ENCODE measurements around the gene HENMT1.
A peak's percentile ranks its signal among the peaks of the same experiment; 100 is the strongest.
"Not testable (repeated sequence)": the region's sequence is repeated elsewhere in the genome, so short reads cannot be mapped to it uniquely, and the experiment has no call there.

Gene HENMT1

GRCh38 chr1:108661030-108661609 is at the start of gene HENMT1:
Gene HENMT1, minus strand, starts transcription at chr1:108661093. Its CDS starts 1,209 bp downstream, at chr1:108659884.
- Mint-ChIP-seq H3K27ac (ENCODE audit: low read depth) (peak within 1 kb of the TSS; percentile 93), H3K36me3 (ENCODE audit: insufficient read depth) (peaks cover 20% of the 10 kb centered on the region), H3K4me3 (peak within 1 kb of the TSS; percentile 78), H3K27me3 (no peaks in the 10 kb centered on the region), H3K9me3 (no peaks in the 10 kb centered on the region), H3K4me1 (peaks cover 42% of the 10 kb centered on the region)
- ATAC-seq (replicated peaks; ENCODE audit: extremely low read depth, poor library complexity, severe bottlenecking), result peak; percentile 84
- DNase-seq (ENCODE audit: low spot score in 2 of 2), result peak; percentile 72 to 82

GRCh38 chr1:108708691-108709660 is 48.1 kb upstream of the HENMT1 start:
- Mint-ChIP-seq H3K4me3 (no peak overlapping the region), H3K36me3 (ENCODE audit: insufficient read depth) (peaks cover 8% of the 10 kb centered on the region), H3K27me3 (no peaks in the 10 kb centered on the region), H3K9me3 (no peaks in the 10 kb centered on the region), H3K4me1 (peaks cover 27% of the 10 kb centered on the region), H3K27ac (ENCODE audit: low read depth) (peak overlapping the region; percentile 41)
- peak; percentile 77 for ATAC-seq (replicated peaks; ENCODE audit: extremely low read depth, poor library complexity, severe bottlenecking)
- peak; percentile 43 to 59 for DNase-seq (ENCODE audit: low spot score in 2 of 2)

- H3K27me3 Mint-ChIP-seq, result no peaks in the 10 kb centered on the region
- H3K4me3 Mint-ChIP-seq, result no peak overlapping the region
- H3K9me3 Mint-ChIP-seq, result no peaks in the 10 kb centered on the region
- ATAC-seq (replicated peaks; ENCODE audit: extremely low read depth, poor library complexity, severe bottlenecking) (no peak), DNase-seq (ENCODE audit: low spot score in 2 of 2) (no peak)
- H3K27ac Mint-ChIP-seq (ENCODE audit: low read depth), result peak overlapping the region; percentile 92
- peaks cover 28% of the 10 kb centered on the region for H3K4me1 Mint-ChIP-seq
- H3K36me3 Mint-ChIP-seq (ENCODE audit: insufficient read depth), result peaks cover 20% of the 10 kb centered on the region
These were observed 45.8 kb upstream of the HENMT1 start for GRCh38 chr1:108706643-108707042.

DNA sequence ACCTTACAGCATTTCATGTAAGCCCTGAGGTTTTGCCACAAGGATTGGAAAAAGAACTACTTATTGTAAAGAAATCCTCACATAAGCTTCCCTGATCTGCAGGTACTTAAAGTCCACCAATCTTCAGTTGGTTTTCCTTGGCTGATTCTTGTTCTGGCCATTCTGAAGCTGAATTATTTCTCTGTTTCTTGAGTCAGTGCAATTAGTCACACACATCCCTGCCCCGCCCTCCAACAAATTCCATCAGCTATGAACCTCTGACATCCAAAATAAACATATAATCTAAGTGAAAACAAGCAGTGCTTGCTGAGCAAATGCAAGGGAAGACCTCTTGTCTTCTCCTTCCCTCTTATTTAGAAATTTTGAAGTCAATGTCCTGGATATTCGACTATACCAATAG is 43.6 kb upstream of the HENMT1 start:
- no peaks in the 10 kb centered on the region for H3K27me3 Mint-ChIP-seq
- H3K4me3 Mint-ChIP-seq, result no peak overlapping the region

DNA sequence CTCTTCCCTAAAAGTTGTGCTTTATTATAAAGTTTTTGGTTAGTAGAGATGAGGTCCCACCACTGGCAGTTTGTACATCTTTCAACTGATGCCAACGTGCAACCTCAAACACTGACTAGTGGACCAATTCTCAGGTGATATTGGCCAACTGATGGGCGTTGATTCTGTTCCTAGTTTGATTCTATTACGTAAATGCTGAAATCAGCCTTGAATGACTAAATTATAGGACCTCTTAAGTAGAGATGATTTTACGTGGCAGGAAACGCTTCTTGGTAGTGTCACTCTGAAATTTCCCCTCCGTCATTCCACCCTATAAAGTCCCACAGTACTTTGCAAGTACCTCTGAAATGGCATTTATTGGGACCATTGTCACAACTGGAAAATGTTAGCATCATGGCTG is 43.0 kb upstream of the HENMT1 start:
- H3K36me3 Mint-ChIP-seq (ENCODE audit: insufficient read depth), result peaks cover 39% of the 10 kb centered on the region
- H3K4me1 Mint-ChIP-seq, result peaks cover 36% of the 10 kb centered on the region
- H3K9me3 Mint-ChIP-seq, result no peaks in the 10 kb centered on the region
- no peaks in the 10 kb centered on the region for H3K27me3 Mint-ChIP-seq
- ATAC-seq (replicated peaks; ENCODE audit: extremely low read depth, poor library complexity, severe bottlenecking) (peak; percentile 81), DNase-seq (ENCODE audit: low spot score in 2 of 2) (no peak)
- peak overlapping the region; percentile 66 for H3K4me3 Mint-ChIP-seq
- H3K27ac Mint-ChIP-seq (ENCODE audit: low read depth), result peak overlapping the region; percentile 87

More for the DNA sequence above, 43.6 kb upstream of the HENMT1 start:
- ATAC-seq (replicated peaks; ENCODE audit: extremely low read depth, poor library complexity, severe bottlenecking) (no peak), DNase-seq (ENCODE audit: low spot score in 2 of 2) (no peak)
- Mint-ChIP-seq H3K27ac (ENCODE audit: low read depth) (peak overlapping the region; percentile 87), H3K4me1 (peaks cover 34% of the 10 kb centered on the region), H3K36me3 (ENCODE audit: insufficient read depth) (peaks cover 33% of the 10 kb centered on the region), H3K9me3 (no peaks in the 10 kb centered on the region)

GRCh38 chr1:108702109-108702508 is 41.2 kb upstream of the HENMT1 start:
- peaks cover 57% of the 10 kb centered on the region for H3K36me3 Mint-ChIP-seq (ENCODE audit: insufficient read depth)

GRCh38 chr1:108701176-108701849 is 40.4 kb upstream of the HENMT1 start:
- Mint-ChIP-seq H3K27ac (ENCODE audit: low read depth) (no peak overlapping the region), H3K27me3 (no peaks in the 10 kb centered on the region), H3K4me1 (peaks cover 40% of the 10 kb centered on the region), H3K4me3 (no peak overlapping the region), H3K36me3 (ENCODE audit: insufficient read depth) (peaks cover 65% of the 10 kb centered on the region), H3K9me3 (no peaks in the 10 kb centered on the region)
- ATAC-seq (replicated peaks; ENCODE audit: extremely low read depth, poor library complexity, severe bottlenecking) (no peak), DNase-seq (ENCODE audit: low spot score in 2 of 2) (no peak)

More at GRCh38 chr1:108702109-108702508, 41.2 kb upstream of the HENMT1 start:
- DNase-seq (ENCODE audit: low spot score in 2 of 2); ATAC-seq (replicated peaks; ENCODE audit: extremely low read depth, poor library complexity, severe bottlenecking); H3K9me3 Mint-ChIP-seq; H3K4me3 Mint-ChIP-seq; H3K27me3 Mint-ChIP-seq; H3K27ac Mint-ChIP-seq (ENCODE audit: low read depth): not testable (repeated sequence)
- peaks cover 40% of the 10 kb centered on the region for H3K4me1 Mint-ChIP-seq

DNA sequence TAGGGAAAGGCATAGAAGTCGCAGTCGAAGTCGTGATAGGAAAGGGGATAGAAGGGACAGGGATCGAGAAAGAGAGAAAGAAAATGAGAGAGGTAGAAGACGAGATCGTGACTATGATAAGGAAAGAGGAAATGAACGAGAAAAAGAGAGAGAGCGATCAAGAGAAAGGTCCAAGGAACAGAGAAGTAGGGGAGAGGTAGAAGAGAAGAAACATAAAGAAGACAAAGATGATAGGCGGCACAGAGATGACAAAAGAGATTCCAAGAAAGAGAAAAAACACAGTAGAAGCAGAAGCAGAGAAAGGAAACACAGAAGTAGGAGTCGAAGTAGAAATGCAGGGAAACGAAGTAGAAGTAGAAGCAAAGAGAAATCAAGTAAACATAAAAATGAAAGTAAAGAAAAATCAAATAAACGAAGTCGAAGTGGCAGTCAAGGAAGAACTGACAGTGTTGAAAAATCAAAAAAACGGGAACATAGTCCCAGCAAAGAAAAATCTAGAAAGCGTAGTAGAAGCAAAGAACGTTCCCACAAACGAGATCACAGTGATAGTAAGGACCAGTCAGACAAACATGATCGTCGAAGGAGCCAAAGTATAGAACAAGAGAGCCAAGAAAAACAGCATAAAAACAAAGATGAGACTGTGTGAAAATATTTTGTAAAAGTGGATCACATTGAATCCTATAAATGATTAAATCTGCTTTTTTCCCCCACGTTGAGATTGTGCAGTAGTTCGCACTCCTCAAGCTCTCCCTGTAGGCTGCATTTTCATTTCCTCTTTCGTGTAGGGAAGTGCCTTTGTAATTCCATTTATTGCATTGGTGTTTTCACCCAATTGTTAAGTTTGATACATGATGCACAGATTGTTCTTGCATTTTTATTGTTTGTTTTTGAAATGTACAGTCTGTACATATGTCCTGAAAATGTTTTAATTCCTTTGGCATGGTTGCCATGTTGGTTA is 38.8 kb upstream of the HENMT1 start:
- ATAC-seq (replicated peaks; ENCODE audit: extremely low read depth, poor library complexity, severe bottlenecking) (no peak), DNase-seq (ENCODE audit: low spot score in 2 of 2) (no peak)
- H3K36me3 Mint-ChIP-seq (ENCODE audit: insufficient read depth), result peaks cover 71% of the 10 kb centered on the region
- H3K27me3 Mint-ChIP-seq, result no peaks in the 10 kb centered on the region
- peaks cover 36% of the 10 kb centered on the region for H3K4me1 Mint-ChIP-seq
- H3K27ac Mint-ChIP-seq (ENCODE audit: low read depth), result peak overlapping the region; percentile 90
- no peaks in the 10 kb centered on the region for H3K9me3 Mint-ChIP-seq
- peak overlapping the region; percentile 67 for H3K4me3 Mint-ChIP-seq

DNA sequence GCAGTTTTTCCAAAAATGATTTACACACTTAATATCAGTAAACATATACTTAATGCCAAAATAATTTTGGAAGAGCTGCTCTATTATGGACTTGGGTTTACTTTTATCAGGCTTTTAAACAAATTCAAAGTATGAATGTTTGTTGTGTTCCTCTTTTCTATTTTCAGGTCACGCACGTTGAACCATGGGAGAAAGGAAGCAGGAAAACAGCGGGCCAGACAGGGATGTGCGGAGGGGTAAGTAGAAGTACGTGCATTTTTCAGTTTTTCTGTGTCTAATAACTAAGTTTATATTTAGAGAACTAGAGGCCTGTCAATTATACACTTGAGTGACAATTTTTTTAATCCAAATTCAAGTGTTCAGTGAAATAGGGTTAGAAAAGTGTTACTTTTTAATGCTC is 34.6 kb upstream of the HENMT1 start:
- peaks cover 76% of the 10 kb centered on the region for H3K36me3 Mint-ChIP-seq (ENCODE audit: insufficient read depth)

DNA sequence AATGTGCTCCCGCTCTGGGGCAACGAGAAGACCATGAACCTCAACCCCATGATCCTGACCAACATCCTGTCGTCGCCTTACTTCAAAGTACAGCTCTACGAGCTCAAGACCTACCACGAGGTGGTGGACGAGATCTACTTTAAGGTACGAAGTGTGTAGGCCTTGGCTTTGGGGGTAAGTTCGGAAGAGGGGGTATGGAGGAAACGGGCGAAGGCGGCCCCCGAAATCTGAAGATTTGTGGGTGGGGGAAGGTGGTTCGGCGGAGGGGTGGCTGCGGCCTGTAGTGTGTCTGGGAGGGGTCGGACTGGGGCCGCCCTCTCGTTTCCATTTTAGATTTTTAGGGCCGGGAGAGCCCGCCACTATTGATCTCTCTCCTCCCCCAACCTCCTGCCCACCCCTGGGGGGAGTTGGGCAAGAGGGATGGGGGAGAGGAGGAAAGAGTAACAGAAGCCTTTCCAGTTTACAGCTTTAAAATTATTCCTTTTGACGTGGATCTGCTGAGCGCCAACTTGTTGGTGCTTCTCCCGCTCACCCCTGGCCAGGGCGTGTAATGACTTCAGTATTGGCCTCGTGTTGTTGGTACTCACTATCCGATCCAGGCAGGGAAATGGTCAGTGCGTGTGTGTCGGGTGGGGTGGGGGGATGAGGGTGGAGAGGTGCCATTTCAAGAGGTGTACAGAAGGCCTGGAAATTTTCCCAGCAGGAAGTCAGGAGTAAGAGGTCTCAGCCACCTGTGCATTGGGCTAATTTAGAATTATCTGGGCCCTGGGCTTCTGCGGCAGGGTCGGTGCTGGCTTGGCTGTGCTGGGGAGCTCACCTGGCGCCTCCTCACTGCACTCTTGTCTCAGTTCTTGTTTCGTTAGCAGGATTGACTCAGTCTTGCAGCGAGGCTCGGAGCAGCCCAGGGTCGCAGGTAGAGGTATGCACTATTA is 32.1 kb upstream of the HENMT1 start:
- H3K9me3 Mint-ChIP-seq, result no peaks in the 10 kb centered on the region
- no peaks in the 10 kb centered on the region for H3K27me3 Mint-ChIP-seq
- H3K27ac Mint-ChIP-seq (ENCODE audit: low read depth), result peak overlapping the region; percentile 97
- peaks cover 48% of the 10 kb centered on the region for H3K4me1 Mint-ChIP-seq
- peak overlapping the region; percentile 85 for H3K4me3 Mint-ChIP-seq
- DNase-seq (ENCODE audit: low spot score in 2 of 2), result peak; percentile 75 to 88
- H3K36me3 Mint-ChIP-seq (ENCODE audit: insufficient read depth), result peaks cover 54% of the 10 kb centered on the region
- peak; percentile 90 for ATAC-seq (replicated peaks; ENCODE audit: extremely low read depth, poor library complexity, severe bottlenecking)

More for the DNA sequence above, 34.6 kb upstream of the HENMT1 start:
- Mint-ChIP-seq H3K9me3 (no peaks in the 10 kb centered on the region), H3K27ac (ENCODE audit: low read depth) (peak overlapping the region; percentile 77), H3K4me3 (peak overlapping the region; percentile 68), H3K4me1 (peaks cover 60% of the 10 kb centered on the region), H3K27me3 (no peaks in the 10 kb centered on the region)
- no peak for ATAC-seq (replicated peaks; ENCODE audit: extremely low read depth, poor library complexity, severe bottlenecking)
- no peak for DNase-seq (ENCODE audit: low spot score in 2 of 2)

Measured in central memory CD8-positive, alpha-beta T cell (primary cell).